Measurements from ENCODE around the gene PDE4A.

PDE4A gene

DNA sequence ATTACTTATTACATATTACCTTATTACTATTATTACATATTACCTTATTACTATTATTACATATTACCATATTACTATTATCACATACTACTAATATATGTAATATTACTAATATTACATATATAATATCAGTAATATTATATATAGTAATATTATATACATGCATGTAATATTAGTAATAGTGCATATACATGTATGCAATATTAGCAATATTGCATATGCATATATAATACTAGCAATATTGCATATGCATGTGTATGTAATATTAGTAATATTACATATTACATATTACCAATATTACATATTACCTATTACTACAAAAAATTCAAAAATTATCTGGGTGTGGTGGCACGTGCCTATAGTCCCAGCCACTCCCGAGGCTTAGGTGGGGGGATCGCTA is 22.4 kb downstream of the PDE4A start:
- no peak for DNase-seq (ENCODE audit: extremely low spot score)
- CTCF ChIA-PET: no interaction called here
- TF ChIP-seq FOXM1 (IDR thresholded peaks at IDR 0.05; ENCODE audit: borderline replicate concordance) (no peak), L3MBTL2 (conservative IDR thresholded peaks at IDR 0.05) (no peak), SUZ12 (IDR thresholded peaks at IDR 0.05) (no peak), CTBP1 (IDR thresholded peaks at IDR 0.05; ENCODE audit: borderline replicate concordance) (no peak), PKNOX1 (IDR thresholded peaks at IDR 0.05) (no peak), ELF4 (IDR thresholded peaks at IDR 0.05) (no peak), TARDBP (IDR thresholded peaks at IDR 0.05) (no peak)
- POLR2A ChIA-PET: no interaction called here

DNA sequence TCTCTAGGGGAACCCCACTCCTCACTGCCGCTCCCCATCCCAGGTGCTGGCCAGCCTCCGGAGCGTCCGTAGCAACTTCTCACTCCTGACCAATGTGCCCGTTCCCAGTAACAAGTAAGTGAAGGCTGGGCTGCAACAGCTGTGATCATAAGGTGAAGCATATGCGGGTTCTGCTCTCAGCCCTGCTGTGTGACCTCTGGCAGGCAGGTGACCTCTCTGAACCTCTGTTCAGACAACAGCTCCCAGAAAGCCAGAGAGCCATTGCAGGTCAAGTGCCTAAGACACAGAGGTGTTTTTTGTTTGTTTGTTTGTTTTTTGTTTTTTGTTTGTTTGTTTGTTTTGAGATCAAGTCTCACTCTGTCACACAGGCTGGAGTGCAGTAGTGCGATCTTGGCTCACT is 28.7 kb downstream of the PDE4A start:
- TF ChIP-seq FOXM1 (IDR thresholded peaks at IDR 0.05; ENCODE audit: borderline replicate concordance) (no peak), SUZ12 (IDR thresholded peaks at IDR 0.05) (no peak), CTBP1 (IDR thresholded peaks at IDR 0.05; ENCODE audit: borderline replicate concordance) (no peak), TARDBP (IDR thresholded peaks at IDR 0.05) (no peak), HDGF (IDR thresholded peaks at IDR 0.05; ENCODE audit: borderline replicate concordance) (no peak), FOXA1 (IDR thresholded peaks at IDR 0.05) (no peak), BHLHE40 (IDR thresholded peaks at IDR 0.05; ENCODE audit: borderline replicate concordance) (no peak), PKNOX1 (IDR thresholded peaks at IDR 0.05) (no peak), SP1 (IDR thresholded peaks at IDR 0.05) (no peak)
- CTCF ChIA-PET: no interaction called here
- no peak for DNase-seq (ENCODE audit: extremely low spot score)
- POLR2A ChIA-PET: no interaction called here

DNA sequence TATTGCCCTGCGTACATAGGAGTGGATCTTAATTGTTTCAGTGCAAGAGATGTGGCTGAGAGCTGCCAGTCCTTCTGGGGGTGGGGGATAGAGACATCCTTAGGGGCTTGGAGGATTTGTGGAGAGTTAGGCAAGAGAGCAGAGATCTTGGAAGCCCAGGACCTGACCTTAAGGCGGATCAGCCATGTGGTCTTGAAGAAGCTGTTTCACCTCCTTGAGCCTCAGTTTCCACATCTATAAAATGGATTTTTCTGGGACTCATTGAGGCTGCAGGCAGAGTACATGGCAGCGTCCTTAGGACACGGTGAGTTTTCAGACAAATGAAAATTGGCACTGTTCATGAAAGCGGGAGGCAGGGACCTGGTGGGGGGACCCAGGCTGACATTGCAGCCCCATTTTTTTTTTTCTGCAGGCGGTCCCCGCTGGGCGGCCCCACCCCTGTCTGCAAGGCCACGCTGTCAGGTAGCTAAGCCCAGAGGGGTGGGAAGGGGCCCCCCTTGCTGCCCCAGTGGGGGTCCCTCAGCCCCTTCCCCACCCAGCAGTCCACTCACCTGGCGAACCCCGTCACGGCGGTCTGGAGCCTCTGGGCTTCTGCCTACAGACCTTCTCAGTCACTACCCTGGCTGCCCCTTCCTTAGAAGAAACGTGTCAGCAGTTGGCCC is 30.0 kb downstream of the PDE4A start:
- TF ChIP-seq ZNF384 (IDR thresholded peaks at IDR 0.05): no peak
- no peak for TF ChIP-seq L3MBTL2 (conservative IDR thresholded peaks at IDR 0.05)
- TF ChIP-seq ELF4 (IDR thresholded peaks at IDR 0.05): no peak
- no peak for TF ChIP-seq SUZ12 (IDR thresholded peaks at IDR 0.05)
- TF ChIP-seq PKNOX1 (IDR thresholded peaks at IDR 0.05): no peak
- no peak for TF ChIP-seq NFRKB (IDR thresholded peaks at IDR 0.05)
- DNase-seq (ENCODE audit: extremely low spot score): no peak
- CTCF ChIA-PET: no interaction called here
- POLR2A ChIA-PET: no interaction called here

GRCh38 chr19:10450853-10451609 is 30.7 kb downstream of the PDE4A start:
- ChIA-PET CTCF (no interaction called here), POLR2A (interaction anchor here (0.7 kb wide), 1 partner anchor 385 kb away, joined by 3 read pairs; the partner anchor contains the start of gene TMED1)
- DNase-seq (ENCODE audit: extremely low spot score): peak; percentile 69
- TF ChIP-seq L3MBTL2 (conservative IDR thresholded peaks at IDR 0.05) (peak; percentile 45; the same call in 1 of the 2 replicates), NFRKB (IDR thresholded peaks at IDR 0.05) (no peak)

GRCh38 chr19:10452726-10453618 is 32.6 kb downstream of the PDE4A start:
- no peak for DNase-seq (ENCODE audit: extremely low spot score)
- no peak for TF ChIP-seq FOXM1 (IDR thresholded peaks at IDR 0.05; ENCODE audit: borderline replicate concordance)
- no peak for TF ChIP-seq TARDBP (IDR thresholded peaks at IDR 0.05)
- no peak for TF ChIP-seq NFRKB (IDR thresholded peaks at IDR 0.05)
- TF ChIP-seq LEF1 (IDR thresholded peaks at IDR 0.05; ENCODE audit: borderline replicate concordance): no peak
- TF ChIP-seq L3MBTL2 (conservative IDR thresholded peaks at IDR 0.05): no peak
- TF ChIP-seq FOXA1 (IDR thresholded peaks at IDR 0.05): no peak
- no peak for TF ChIP-seq HDGF (IDR thresholded peaks at IDR 0.05; ENCODE audit: borderline replicate concordance)
- TF ChIP-seq BHLHE40 (IDR thresholded peaks at IDR 0.05; ENCODE audit: borderline replicate concordance): no peak
- no peak for TF ChIP-seq CTBP1 (IDR thresholded peaks at IDR 0.05; ENCODE audit: borderline replicate concordance)
- no peak for TF ChIP-seq PKNOX1 (IDR thresholded peaks at IDR 0.05)
- CTCF ChIA-PET: no interaction called here
- POLR2A ChIA-PET: no interaction called here

- TF ChIP-seq HDGF (IDR thresholded peaks at IDR 0.05; ENCODE audit: borderline replicate concordance) (no peak), ELF4 (IDR thresholded peaks at IDR 0.05) (no peak), SUZ12 (IDR thresholded peaks at IDR 0.05) (no peak), SP1 (IDR thresholded peaks at IDR 0.05) (no peak), NFRKB (IDR thresholded peaks at IDR 0.05) (no peak)
- CTCF ChIA-PET: interaction anchor here (0.6 kb wide), 1 partner anchor 142 kb away, joined by 3 read pairs; no protein-coding TSS in a partner anchor
- POLR2A ChIA-PET: interaction anchor here (0.9 kb wide), 1 partner anchor 22 kb away, joined by 4 read pairs; no protein-coding TSS in a partner anchor
- DNase-seq (ENCODE audit: extremely low spot score): no peak
These were observed 33.5 kb downstream of the PDE4A start for GRCh38 chr19:10453852-10454251.

Data from HEK293T (cell line).